HK-2 (cell line): ENCODE data around the gene SLC25A25.

ENCODE experiments used
- DNase-seq: peaks from one replicate; pipeline ENCODE4 v3.0.0-alpha.2; 2018; ENCODE audit not compliant: unreplicated experiment

Gene SLC25A25

DNA sequence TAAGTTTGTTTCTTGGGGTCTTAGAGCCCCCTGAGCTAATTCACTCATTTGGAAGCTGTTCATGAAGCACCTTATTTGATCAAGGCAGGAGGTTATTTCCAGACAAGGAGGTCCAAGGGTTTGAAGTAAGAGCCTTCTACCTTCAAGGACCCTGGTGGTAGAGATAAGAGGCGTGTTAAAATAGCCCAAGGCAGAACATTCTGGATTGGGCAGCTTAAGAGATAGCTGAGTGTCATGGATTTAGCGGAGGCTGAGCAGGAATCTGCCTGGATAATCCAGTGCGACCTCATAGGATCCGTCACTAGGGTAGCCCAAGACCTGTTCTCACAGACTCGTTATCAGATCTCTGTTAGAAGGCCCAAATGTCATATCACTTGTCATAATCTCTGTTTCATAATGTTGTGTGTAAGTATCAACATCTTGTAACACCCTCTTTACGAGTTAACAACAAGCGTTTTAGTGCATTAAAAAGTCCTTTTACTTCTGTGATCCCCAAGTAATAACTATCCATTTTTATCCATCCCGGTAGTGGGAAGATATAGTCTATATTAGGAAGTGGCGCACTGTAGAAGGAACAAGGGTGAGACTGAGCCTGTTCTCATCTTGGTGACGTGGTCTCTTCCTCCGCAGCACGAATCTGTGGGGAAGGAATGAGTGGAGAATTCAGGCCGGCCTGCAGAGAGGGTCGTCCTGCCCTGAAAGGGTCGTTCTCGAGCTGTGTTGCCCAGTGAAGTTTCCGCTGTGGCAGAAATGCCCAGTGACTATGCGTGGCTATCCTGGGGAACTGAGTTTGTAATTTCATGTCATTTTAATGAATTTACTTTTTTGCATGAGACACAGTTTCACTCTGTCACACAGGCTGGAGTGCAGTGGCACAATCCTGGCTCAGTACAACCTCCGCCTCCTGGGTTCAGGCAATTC is 28.8 kb downstream of the SLC25A25 start:
- no peak for DNase-seq

DNA sequence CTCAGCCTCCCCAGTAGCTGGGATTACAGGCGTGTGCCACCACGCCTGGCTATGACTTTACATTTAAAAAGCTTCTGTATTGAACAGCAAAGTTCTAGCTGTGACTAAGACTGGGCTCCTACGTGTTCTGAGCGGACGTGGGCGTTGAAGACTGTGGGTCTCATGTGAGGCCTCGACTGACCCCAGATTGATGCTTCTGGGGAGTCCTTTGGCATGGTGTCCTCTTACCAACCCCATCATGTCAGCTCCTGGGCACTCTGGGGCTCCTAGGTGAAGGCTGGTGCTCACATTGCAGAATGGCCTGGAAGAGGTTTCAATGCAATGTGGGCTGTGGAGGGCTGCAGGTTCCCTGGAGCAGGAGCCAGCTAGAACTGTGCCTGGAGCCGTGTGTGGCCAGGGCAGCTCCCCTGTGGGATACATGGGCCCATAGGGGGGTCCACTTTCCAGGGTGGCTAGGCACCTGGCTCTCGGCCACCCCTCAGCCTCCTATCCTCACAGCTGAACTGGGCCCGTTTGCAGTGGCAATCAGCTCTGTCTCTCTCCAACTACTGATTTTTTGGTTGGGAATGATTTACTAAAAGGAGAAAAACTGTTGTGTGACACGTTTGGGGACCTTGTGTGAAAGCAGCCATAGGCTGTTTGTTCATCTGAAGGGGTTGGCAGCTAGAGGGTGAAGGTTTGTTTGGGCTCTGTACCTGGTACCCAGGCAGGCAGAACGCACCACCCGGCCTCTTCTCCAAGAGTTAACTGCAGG is 29.7 kb downstream of the SLC25A25 start:
- no peak for DNase-seq

DNA sequence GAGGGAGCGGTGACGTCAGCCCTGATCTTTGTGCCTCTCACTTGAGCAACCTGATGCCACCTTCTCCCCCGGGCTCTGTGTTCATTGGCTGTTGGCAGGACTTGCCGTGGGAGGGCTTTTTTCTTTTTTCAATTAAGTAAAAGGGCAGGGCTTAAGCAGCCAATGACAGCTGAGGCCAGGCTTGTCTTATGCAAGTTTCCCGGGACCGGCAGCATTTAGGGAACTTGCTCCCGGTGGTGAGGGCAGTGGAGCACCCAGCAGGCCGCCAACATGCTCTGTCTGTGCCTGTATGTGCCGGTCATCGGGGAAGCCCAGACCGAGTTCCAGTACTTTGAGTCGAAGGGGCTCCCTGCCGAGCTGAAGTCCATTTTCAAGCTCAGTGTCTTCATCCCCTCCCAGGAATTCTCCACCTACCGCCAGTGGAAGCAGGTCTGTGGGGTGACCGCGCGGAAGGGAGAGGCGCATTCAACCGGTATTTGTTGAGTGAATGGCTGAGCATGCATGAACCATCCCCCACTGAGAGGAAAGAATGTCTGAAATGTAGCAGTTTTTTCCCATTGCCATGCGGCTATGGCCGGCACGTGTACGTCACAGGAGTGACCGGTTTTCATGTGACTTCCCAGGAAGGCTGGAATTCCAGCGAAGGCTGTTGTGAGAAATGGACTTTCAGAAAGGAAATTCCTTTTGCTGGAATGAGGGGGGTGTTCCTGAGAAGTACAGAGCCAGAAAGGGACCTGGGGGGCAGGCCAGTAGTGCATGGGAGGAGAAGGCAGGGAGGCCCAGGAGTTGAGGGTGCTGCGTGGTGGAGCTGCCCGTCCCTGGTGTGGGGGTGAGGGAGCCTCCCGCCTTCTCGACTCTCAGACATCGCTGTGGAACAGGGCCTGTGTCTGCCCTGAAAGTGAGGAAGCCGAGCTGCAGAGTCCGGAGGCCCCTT is 30.5 kb downstream of the SLC25A25 start:
- peak; percentile 89 for DNase-seq

DNA sequence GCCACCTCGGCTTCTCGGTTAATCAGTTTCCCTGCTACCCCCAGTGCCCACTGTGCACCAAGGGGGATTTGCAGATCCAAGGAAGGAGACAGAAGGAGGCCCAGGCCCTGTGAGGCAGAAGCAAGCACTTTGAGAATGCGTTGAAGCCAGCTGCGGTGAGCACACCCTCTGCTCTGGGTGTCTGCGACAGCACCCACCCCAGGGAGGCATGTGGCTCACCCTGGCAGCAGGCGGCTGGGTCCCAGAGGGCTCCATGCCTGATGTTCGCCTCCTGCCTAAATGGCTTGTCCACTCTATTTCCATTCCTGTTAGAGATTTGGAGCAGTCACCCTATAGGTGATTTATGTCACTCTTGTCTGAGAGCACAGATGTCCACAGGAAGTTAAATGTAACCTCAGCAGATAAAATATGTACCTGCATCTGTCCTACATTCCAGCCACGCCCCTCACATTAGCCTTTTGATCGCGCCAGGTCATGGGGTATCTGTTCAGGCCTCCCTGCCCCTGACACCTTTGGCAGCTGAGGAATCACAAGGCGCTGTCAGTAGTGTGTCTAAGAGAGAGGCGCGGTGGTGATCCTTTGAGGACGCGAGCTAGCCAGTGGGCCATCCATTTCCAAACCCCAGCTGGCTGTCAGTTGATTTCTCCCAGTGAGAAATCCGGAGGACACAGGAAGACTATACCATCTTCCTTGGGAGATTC is 31.3 kb downstream of the SLC25A25 start:
- no peak for DNase-seq

DNA sequence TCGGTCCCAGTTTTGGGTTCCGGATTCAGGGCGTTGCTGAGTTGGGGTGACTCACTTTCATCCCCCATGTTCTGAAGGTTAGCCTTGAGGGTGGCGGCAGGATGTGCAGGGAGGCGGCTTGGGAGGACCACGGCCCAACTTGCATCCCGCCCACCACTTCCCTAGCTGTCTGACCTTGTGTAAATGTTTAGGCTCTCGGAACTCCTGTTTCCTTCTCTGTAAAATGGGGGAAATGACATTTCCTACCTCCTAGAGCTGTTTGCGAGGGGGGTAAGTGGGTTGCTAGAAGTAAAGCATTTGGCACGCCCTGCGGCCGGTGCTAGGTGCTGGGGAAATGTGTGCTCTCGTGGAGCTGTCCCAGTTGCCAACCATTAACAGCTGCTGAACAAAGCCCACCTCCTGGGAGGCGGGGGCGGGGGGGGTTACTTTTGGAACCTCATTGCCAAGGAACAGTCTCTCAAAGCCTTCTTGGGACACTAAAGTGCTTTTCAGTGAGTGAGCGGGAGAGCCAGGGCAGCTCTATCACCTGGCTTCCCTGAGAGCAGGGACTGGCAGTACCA is 32.0 kb downstream of the SLC25A25 start:
- no peak for DNase-seq

DNA sequence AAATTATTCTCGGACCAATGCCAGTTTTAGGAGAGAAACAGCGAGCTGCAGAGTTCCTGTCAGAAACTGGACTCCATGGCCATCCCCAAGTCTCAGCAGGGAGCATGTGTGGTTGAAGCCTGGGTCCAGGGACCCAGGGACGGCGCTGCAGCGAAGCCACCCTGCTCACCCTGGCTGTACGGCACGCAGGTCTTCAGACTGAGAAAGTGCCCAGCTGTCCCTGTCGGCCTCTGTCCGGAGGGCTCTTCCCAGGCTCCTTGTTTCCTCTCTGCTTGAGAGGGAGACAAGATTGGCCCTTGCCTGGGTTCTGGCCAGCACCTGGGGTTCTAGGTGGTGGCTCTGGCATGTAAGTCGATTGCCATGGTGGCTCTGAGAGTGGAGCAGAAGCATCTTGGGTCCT is 32.5 kb downstream of the SLC25A25 start:
- DNase-seq = no peak

DNA sequence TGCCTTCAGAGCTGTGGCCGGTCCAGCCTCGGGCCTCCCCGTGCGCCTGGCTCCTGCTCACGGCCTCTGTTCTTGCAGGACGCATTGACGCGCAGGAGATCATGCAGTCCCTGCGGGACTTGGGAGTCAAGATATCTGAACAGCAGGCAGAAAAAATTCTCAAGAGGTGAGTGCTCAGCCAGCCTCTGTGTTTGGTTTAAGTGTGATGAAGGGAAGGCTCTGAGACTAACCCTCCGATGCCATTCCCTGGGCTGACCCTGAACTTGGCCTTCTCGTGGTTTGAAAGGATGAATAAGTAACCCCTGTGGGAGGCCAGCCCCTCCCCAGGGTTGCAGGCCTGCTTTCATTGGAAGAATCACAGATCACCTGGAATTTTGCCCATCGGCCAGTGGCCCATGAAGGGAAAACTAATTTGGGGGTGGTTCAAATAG is 33.2 kb downstream of the SLC25A25 start:
- peak; percentile 47 for DNase-seq

DNA sequence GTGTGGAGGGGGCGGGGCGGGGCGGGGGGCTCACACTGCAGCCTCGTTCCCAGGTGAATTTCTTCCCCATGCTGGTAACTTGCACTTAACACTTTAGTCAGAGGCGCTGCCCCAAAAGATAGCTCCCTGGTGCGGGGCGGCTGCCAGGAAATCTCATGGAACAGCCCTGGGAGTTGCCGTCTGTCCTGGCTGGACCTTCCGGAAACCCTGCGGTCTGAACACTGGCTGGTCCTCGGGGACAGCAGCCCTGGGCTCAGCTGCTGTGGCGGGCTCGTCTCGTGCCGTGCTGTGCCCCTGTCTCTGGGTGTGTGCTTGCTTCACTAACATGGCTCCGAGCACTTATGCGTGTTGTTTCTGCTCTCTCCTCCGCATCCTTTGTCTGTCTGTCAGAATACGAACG is 33.7 kb downstream of the SLC25A25 start:
- no peak for DNase-seq

DNA sequence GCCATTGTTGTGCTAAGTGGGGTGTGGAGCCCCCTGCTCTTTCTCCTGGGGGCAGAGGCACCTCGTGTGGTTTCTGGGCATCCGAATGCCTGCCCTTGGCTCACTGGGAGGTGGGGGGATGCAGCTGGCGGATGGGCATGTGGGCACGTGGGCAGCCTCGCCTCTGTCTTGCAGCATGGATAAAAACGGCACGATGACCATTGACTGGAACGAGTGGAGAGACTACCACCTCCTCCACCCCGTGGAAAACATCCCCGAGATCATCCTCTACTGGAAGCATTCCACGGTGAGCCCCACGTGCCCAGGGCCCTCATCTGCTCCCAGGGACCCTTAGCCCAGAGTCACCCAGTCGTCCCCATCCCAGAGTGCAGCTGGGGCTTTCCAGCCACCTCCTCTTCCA is 34.2 kb downstream of the SLC25A25 start:
- no peak for DNase-seq

DNA sequence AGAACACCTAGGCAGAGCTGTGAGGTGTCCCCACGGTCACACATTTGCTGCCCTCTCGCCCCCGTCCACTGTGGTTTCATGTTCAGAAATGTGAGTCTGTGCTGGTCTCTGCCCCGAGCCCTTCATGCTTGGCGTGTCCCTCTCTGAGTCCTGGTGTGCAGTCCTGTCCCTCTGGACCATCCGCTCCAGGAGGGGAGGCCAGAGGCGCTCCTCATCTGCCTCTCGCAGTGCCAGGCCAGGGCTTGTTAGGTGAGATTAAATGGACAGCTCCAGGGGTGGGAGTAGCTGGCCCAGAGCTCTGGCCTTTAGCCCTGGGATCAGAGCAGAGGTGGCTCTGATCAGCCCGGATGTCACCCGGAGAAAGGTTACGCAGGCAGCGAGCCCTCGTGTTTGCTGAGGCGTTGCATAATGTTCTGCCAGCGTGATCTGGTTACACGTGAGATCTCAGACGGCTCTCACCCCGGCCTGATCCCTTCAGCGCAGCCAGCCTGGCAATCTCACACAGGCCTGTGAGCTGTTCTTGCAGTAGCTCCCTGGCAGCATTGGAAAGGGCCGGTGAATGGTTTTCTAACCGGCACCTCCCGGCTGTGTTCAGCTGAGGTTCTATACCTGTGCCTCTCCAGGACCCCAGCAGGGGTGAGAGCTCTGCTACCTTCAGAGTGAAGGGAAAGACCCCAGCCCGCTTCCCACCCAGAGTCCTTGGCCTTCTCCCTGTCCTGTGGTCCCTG is 35.0 kb downstream of the SLC25A25 start:
- DNase-seq = no peak

DNA sequence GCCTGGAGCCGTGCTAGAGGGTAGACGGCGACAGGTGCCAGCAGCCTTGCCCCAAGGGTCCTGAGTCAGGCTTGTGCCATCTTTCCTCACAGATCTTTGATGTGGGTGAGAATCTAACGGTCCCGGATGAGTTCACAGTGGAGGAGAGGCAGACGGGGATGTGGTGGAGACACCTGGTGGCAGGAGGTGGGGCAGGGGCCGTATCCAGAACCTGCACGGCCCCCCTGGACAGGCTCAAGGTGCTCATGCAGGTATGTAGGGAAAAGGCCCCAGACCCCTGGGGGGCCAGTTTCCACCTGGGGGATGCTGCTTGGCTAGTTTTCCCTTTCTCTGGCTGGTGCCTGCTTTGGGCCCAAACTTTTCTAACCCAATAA is 35.5 kb downstream of the SLC25A25 start:
- no peak for DNase-seq

DNA sequence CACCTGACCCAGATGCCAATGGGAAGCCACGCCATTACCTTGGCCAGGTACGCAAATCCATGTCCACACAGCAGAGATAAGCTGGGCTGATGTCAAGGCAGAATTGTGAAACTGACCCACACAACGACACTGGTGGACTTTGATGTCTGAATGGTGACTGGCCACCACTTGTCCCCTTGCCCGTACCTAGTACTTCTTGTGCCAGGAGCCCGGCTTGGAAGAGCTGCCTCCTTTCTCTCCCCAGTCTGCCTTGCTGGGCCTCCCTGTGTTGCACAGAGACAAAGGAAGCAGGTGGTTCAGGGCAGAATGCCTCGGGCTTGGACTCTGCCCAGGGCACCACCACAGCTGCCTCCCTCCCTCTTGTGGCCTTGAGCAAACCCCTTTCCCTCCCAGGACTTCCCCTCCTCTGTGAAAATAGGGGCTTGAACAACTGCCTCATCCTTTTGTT is 36.2 kb downstream of the SLC25A25 start:
- no peak for DNase-seq

DNA sequence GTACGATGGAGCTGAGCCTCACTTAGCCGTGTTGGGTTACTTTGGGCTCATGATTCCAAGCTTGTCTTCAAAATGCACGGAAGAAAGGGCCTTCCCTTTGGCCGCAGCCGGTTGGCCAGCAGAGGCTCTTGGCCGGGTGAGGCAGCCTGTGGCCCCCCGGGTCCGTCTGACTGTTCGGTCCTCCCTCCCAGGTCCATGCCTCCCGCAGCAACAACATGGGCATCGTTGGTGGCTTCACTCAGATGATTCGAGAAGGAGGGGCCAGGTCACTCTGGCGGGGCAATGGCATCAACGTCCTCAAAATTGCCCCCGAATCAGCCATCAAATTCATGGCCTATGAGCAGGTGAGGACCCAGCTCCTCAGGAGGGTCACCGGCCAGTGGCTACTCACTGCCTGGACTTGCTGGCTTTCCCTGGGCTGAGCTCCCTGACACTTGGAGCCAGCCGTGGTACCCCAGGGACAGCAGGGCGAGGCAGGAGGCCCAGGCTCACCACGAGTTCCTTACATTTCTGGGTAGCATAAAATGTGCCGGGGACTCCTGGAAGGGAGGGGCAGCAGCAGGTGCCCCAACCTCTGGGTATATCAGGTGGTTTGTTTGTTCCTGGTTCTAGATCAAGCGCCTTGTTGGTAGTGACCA is 37.6 kb downstream of the SLC25A25 start:
- no peak for DNase-seq

DNA sequence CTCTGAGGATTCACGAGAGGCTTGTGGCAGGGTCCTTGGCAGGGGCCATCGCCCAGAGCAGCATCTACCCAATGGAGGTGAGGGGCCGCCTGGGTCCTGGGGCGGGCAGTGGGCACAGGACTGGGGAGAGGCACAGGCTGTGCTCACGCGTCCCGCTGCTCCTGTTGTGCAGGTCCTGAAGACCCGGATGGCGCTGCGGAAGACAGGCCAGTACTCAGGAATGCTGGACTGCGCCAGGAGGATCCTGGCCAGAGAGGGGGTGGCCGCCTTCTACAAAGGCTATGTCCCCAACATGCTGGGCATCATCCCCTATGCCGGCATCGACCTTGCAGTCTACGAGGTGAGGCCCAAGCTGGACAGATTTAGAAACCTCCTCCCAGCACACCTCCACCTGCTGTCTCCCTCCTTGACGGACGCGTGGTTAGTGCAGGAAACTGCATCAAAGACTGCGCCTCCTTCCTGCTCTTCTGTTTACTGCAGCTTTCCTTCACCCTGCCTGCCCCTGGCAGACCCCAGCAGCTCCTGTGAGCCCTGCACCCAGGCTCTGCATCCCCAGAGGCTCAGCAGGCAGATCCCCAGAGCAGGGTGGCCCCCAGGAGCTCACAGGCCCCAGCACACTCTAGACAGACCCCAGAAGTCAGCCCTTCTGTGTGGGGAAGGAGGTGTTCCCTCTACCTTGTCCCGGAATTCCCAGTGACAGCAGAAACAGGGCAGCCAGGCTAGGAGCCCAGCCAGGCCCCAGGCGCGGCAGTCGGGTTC is 38.3 kb downstream of the SLC25A25 start:
- DNase-seq = no peak

DNA sequence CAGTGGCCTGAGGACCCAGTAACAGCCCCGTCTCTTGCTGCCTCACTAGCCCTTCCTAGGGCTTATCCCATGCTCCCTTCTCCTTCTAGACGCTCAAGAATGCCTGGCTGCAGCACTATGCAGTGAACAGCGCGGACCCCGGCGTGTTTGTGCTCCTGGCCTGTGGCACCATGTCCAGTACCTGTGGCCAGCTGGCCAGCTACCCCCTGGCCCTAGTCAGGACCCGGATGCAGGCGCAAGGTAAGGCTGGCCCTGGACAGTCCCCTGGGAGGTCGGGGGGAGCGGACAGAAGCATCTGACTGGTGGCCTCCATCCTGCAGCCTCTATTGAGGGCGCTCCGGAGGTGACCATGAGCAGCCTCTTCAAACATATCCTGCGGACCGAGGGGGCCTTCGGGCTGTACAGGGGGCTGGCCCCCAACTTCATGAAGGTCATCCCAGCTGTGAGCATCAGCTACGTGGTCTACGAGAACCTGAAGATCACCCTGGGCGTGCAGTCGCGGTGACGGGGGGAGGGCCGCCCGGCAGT is 39.0 kb downstream of the SLC25A25 start:
- no peak for DNase-seq

DNA sequence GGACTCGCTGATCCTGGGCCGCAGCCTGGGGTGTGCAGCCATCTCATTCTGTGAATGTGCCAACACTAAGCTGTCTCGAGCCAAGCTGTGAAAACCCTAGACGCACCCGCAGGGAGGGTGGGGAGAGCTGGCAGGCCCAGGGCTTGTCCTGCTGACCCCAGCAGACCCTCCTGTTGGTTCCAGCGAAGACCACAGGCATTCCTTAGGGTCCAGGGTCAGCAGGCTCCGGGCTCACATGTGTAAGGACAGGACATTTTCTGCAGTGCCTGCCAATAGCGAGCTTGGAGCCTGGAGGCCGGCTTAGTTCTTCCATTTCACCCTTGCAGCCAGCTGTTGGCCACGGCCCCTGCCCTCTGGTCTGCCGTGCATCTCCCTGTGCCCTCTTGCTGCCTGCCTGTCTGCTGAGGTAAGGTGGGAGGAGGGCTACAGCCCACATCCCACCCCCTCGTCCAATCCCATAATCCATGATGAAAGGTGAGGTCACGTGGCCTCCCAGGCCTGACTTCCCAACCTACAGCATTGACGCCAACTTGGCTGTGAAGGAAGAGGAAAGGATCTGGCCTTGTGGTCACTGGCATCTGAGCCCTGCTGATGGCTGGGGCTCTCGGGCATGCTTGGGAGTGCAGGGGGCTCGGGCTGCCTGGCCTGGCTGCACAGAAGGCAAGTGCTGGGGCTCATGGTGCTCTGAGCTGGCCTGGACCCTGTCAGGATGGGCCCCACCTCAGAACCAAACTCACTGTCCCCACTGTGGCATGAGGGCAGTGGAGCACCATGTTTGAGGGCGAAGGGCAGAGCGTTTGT is 39.6 kb downstream of the SLC25A25 start:
- no peak for DNase-seq

DNA sequence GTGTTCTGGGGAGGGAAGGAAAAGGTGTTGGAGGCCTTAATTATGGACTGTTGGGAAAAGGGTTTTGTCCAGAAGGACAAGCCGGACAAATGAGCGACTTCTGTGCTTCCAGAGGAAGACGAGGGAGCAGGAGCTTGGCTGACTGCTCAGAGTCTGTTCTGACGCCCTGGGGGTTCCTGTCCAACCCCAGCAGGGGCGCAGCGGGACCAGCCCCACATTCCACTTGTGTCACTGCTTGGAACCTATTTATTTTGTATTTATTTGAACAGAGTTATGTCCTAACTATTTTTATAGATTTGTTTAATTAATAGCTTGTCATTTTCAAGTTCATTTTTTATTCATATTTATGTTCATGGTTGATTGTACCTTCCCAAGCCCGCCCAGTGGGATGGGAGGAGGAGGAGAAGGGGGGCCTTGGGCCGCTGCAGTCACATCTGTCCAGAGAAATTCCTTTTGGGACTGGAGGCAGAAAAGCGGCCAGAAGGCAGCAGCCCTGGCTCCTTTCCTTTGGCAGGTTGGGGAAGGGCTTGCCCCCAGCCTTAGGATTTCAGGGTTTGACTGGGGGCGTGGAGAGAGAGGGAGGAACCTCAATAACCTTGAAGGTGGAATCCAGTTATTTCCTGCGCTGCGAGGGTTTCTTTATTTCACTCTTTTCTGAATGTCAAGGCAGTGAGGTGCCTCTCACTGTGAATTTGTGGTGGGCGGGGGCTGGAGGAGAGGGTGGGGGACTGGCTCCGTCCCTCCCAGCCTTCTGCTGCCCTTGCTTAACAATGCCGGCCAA is 40.4 kb downstream of the SLC25A25 start:
- no peak for DNase-seq
